HG03159 (cell line): Measurements from ENCODE around the gene AK9.
A peak's percentile ranks its signal among the peaks of the same experiment; 100 is the strongest.
"Not testable (repeated sequence)": the region's sequence is repeated elsewhere in the genome, so short reads cannot be mapped to it uniquely, and the experiment has no call there.

Experiments
- ATAC-seq: cut with Tn5 transposase; IDR thresholded peaks from one replicate; pipeline ENCODE4 v1.9.1; 2021; ENCODE audit warnings: mild to moderate bottlenecking, moderate library complexity; ENCODE audit not compliant: unreplicated experiment

AK9 gene

GRCh38 chr6:109701221-109701620, 10.2 kb upstream of the AK9 start:
- no peak for ATAC-seq

- no peak for ATAC-seq
These were observed 5.4 kb upstream of the AK9 start for GRCh38 chr6:109696355-109696754.

GRCh38 chr6:109695468-109695867, 4.5 kb upstream of the AK9 start:
- ATAC-seq: no peak

- peak; percentile 33 for ATAC-seq
These were observed 2.1 kb upstream of the AK9 start for GRCh38 chr6:109693111-109693510.

- peak; percentile 57 for ATAC-seq
These were observed 647 bp downstream of the AK9 start for GRCh38 chr6:109690373-109690736.

GRCh38 chr6:109687271-109687761, 3.7 kb downstream of the AK9 start:
- no peak for ATAC-seq

GRCh38 chr6:109686566-109687265, 4.3 kb downstream of the AK9 start:
- no peak for ATAC-seq

GRCh38 chr6:109678661-109679505, 12.1 kb downstream of the AK9 start:
- ATAC-seq: not testable (repeated sequence)

- ATAC-seq: no peak
These were observed 12.8 kb downstream of the AK9 start for GRCh38 chr6:109678240-109678639.

GRCh38 chr6:109676724-109677123, 14.3 kb downstream of the AK9 start:
- no peak for ATAC-seq

- no peak for ATAC-seq
These were observed 18.2 kb downstream of the AK9 start for GRCh38 chr6:109672839-109673238.

- ATAC-seq: no peak
These were observed 18.8 kb downstream of the AK9 start for GRCh38 chr6:109672175-109672574.

GRCh38 chr6:109671733-109672132, 19.3 kb downstream of the AK9 start:
- ATAC-seq: no peak

- ATAC-seq: no peak
These were observed 21.2 kb downstream of the AK9 start for GRCh38 chr6:109669811-109670210.

- no peak for ATAC-seq
These were observed 28.8 kb downstream of the AK9 start for GRCh38 chr6:109662192-109662591.

GRCh38 chr6:109660526-109661320, 30.3 kb downstream of the AK9 start:
- no peak for ATAC-seq

GRCh38 chr6:109655761-109656262, 35.2 kb downstream of the AK9 start:
- ATAC-seq: no peak

GRCh38 chr6:109653264-109653663, 37.7 kb downstream of the AK9 start:
- no peak for ATAC-seq

- no peak for ATAC-seq
These were observed 46.9 kb downstream of the AK9 start for GRCh38 chr6:109644131-109644530.

GRCh38 chr6:109632405-109632804, 58.6 kb downstream of the AK9 start:
- ATAC-seq: no peak

- ATAC-seq: no peak
These were observed 59.6 kb downstream of the AK9 start for GRCh38 chr6:109631403-109631802.
